ENCODE data around the gene JAGN1.

DNA sequence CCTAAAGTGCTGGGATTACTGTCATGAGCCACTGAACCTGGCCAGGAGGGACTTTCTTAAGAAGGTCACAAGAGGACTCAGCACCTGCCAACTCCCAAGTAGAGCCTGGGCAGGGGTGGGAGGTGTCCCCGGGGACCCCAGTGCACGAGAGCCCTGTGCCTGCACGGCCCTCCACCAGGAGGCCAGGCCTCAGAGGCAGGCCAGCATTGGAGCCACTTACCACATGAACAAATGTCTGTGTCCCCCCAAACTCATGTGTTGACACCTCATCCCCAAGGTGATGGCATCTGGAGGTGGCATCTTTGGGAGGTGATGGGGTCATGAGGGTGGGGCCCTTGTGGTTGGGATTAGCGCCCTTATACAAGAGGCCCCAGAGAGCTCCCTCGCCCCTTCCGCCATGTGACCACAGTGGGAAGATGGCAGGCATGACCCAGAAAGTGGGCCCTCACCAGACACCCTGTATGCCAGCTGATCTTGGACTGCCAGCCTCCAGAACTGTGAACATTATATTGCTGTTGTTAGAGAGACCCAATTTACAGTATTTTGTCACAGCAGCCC lies 43.4 kb upstream of the JAGN1 start:
- TF ChIP-seq POLR2AphosphoS5 (IDR thresholded peaks at IDR 0.05; ENCODE audit: borderline replicate concordance, low read depth, low read length) (no peak), EZH2 (IDR thresholded peaks at IDR 0.05) (no peak)
